ENCODE measurements around the gene RPP38.

DNA sequence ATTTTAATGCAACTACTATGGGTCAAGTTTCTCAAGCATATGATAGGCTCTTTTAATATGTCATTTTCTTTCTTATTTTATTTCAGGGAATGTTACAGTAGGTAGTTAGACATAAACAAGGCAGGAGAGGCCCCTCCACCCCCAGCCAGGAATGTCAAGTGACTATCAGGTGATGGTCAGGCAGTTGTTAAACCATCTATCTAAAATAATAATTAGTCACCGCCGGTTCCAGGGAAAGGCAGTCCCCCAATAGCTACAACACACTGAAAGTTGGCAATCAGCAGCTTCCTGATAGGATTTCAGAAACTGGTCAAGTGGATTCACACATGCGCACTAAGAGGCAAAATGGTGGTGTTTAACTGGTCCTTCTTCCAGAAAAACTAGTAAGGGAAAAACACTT lies 44.1 kb upstream of the RPP38 start:
- TF ChIP-seq, protein P1, sequence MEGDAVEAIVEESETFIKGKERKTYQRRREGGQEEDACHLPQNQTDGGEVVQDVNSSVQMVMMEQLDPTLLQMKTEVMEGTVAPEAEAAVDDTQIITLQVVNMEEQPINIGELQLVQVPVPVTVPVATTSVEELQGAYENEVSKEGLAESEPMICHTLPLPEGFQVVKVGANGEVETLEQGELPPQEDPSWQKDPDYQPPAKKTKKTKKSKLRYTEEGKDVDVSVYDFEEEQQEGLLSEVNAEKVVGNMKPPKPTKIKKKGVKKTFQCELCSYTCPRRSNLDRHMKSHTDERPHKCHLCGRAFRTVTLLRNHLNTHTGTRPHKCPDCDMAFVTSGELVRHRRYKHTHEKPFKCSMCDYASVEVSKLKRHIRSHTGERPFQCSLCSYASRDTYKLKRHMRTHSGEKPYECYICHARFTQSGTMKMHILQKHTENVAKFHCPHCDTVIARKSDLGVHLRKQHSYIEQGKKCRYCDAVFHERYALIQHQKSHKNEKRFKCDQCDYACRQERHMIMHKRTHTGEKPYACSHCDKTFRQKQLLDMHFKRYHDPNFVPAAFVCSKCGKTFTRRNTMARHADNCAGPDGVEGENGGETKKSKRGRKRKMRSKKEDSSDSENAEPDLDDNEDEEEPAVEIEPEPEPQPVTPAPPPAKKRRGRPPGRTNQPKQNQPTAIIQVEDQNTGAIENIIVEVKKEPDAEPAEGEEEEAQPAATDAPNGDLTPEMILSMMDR (conservative IDR thresholded peaks at IDR 0.05 in 1 of 2, IDR thresholded peaks at IDR 0.05 in 1 of 2; ENCODE audit: low read depth in 1 of 2, low read length in 2 of 2) = no peak
- no peak for TF ChIP-seq EZH2 (IDR thresholded peaks at IDR 0.05; ENCODE audit: low read length, missing control alignments)
